NCI-H774 (cell line): ENCODE data around the gene PEAK1.

ENCODE experiments used
- DNase-seq: peaks from one replicate; lab custom pipeline; 2025; lab: John Stamatoyannopoulos, UW

Gene PEAK1

DNA sequence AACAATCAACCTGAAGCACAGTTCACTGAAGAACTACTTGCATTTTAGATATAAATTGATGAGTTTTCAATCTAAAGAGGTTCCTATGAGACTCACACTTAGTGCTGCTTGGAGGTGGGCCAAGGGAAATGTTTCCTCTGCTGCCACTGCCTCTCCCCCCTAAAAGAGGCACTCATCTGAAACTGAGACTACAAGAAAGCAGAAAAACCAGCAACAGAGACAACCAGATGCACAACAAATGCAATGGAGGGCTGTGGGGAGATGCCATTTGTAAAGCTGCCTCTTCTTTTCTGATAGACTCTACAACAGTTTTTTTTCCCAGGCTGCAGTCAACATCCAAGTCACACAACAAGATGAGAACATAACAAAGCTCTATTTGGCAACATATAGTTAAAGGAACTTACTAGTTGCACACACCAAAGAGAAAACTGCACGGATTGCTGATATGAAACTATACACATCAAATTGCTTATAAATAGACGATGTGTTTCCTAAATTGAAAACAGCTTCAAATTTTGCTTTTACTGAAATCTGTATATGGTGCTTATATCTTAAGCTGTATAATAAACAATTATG lies 360.0 kb downstream of the PEAK1 start:
- DNase-seq = no peak

DNA sequence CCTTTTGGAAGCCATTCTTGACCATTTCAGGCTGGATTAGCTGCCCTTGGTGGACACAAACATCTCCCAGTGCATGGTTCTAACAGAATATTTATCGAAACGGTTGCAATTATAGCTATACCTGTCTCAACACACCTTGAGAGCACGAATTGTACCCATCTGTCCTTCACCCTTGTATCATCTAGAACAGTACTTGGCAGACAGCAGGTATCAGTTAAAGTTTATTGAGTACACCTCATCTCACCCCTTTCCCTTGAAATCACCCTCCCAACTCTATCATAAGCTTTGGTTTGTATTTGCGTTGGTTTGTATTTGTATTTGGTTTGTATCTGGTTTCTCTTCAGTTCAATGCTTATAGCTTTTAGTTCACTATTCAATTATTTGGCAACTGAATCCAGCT lies 361.4 kb downstream of the PEAK1 start:
- no peak for DNase-seq

DNA sequence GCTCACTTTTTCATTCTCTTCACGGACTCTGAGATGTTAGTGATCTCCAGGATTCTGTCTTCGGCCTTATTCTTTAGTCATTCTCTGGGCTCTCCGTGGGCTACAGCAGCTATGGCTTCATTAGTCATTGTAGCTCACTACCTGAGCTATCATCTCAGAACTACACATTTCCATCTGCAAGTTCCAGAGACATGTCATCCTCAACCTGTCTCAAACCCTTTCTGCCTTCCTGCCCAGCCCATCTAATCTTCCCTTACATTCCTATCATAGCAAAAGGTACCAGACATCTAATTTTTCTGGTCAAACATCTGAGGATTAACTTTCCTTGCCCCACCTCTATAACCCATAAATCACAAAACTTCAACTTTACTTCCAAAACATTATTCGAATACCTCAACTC lies 362.2 kb downstream of the PEAK1 start:
- DNase-seq = no peak

DNA sequence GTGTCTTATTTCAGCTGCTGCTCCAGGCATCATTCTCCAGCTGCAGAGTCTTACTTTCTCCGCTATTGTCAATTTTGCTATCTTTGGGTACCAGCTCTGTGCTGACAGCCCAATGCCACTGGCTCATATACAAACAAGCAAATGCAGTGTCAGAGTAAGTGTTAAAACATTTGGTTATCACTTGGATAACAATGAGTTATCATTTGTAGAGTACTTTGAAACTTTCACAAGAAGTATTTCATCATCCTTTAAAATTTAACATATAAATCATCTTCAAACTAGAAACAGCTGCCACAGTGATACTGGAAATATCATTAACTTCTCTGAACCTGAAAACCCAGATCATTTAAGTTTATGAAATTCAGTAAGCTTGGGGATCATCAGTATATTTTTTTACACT lies 362.8 kb downstream of the PEAK1 start:
- DNase-seq = no peak

DNA sequence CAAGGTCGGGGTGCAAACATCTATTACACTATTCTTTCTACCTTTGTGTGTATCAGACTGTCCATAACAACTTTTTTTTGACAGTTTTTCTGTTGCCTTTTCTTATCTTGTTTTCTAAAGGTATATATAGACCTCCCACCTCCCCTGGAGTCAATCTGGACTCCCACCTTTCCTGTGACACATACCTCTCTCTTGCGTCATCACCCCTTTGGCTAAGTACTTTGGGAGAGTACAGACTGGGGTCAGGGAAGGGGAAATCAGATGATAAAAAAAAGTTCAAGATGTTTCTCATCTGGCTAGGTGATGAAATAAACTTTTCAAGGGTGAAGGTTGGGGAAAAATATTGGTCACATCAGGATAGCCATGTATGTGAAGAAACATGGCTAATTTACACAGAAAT lies 366.2 kb downstream of the PEAK1 start:
- no peak for DNase-seq

DNA sequence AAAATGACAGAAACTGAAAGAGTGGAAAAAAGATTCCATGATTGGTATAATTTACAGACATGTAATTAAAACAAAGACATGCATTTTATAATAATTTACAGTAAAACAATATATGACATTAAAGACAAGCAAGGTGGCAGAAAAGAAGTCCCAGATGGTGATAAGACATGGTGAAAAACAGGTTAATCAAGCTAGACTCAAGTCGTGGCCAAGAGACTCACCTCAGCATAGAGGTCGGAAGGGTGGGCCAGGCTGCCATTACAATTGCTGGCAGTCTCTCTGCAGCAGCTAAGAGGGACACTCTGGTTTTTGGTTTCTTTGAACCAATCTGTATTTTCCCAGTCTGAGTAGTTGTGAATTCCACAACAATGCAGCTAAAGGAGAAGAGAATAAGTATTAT lies 367.3 kb downstream of the PEAK1 start:
- no peak for DNase-seq
